ENCODE measurements around the gene KCNE1. TPM values are rescaled to one million over a fixed set of nuclear protein-coding genes. Genes with fewer than 3 reads are reported as not detected.

The KCNE1 gene
- total and polyA plus RNA-seq, 8 donors: 0.05 to 0.75 (median 0.30) TPM

DNA sequence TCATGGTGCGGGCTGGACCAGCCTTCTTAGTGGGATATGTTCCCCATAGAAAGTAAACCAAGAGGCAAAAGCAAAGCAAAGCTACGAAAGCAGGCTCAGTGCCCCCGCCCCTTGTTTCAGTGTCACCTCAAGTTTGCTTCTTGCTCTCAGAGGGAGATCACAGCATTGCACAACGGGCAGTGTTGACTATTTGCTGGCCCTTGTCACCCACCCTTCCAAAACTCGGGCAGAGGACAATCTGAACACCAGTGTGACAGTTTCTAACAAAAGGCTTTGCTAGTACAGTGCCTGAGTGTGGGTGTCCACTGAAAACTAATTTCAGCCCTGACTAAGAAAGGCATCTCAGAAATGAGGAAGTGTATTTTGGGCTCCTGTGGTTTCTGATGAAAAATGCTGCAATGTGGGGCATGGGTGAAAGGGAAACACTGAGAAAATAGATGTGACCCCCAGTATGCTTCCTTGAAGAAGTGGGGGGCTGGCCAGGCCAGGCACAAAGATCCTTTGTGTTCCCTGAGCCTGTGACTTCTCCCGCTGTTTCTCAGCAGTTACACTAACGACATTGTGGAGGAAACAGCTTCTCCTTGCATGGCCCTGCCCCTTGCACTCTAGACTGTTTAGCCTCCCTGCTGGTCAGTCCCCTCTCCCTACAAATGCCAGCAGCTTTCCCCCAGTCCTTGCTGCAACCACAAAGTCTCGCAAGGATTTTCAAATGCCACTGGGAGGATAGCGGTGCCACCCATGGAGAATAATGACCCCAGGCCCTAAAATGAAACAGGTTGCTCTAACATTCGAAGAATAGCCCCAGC, 33.3 kb upstream of the KCNE1 start:
- 68 to 75% methylated on average over 10 of the region's 10 CpGs for WGBS, 2 donors
- intact Hi-C loops (cut with DNase I): no loop called here
- Histone ChIP-seq H3K27ac (peak overlapping the region; percentile 23 to 75 (median 67)), H3K9me3 (no peaks in the 10 kb centered on the region), H3K27me3 (no peaks in the 10 kb centered on the region), H3K4me1 (peaks cover 7 to 25% (median 15%) of the 10 kb centered on the region in 3 donors), H3K36me3 (no peaks in the 10 kb centered on the region), H3K4me3 (no peak overlapping the region)
- FAIRE-seq (no peak), DNase-seq (peak in 2 of 6 donors; percentile 30 to 56), ATAC-seq (peak; percentile 51 to 73 (median 70))
- TF ChIP-seq, protein P1, sequence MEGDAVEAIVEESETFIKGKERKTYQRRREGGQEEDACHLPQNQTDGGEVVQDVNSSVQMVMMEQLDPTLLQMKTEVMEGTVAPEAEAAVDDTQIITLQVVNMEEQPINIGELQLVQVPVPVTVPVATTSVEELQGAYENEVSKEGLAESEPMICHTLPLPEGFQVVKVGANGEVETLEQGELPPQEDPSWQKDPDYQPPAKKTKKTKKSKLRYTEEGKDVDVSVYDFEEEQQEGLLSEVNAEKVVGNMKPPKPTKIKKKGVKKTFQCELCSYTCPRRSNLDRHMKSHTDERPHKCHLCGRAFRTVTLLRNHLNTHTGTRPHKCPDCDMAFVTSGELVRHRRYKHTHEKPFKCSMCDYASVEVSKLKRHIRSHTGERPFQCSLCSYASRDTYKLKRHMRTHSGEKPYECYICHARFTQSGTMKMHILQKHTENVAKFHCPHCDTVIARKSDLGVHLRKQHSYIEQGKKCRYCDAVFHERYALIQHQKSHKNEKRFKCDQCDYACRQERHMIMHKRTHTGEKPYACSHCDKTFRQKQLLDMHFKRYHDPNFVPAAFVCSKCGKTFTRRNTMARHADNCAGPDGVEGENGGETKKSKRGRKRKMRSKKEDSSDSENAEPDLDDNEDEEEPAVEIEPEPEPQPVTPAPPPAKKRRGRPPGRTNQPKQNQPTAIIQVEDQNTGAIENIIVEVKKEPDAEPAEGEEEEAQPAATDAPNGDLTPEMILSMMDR (IDR thresholded peaks at IDR 0.05): no peak

DNA sequence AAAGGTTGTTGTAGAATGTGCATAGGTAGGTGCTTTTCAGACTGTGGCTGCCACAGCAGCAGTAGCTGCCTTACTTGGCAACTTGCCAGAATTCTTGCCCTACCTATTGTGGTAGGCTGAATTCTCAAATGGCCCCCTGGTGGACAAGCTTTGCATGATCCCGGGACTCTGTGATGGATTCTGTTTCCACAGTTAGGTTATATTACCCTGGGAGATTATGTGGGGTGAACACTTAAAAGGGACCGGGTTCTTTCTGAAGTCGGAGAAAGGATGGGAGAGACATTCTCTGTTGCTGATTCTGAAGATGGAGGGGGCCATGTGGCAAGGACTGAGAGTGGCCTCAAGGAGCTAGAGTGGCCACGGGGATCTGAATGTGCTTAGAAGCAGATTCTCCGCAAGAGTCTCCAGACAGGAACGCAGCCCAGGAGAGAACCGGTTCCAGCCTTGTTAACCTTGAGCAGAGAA, 32.1 kb upstream of the KCNE1 start:
- Histone ChIP-seq H3K4me1 (peaks cover 7 to 25% (median 15%) of the 10 kb centered on the region in 3 donors), H3K27me3 (no peaks in the 10 kb centered on the region), H3K9me3 (no peaks in the 10 kb centered on the region), H3K4me3 (no peak overlapping the region), H3K27ac (peak overlapping the region; percentile 23 to 75 (median 67)), H3K36me3 (no peaks in the 10 kb centered on the region)
- TF ChIP-seq, protein P1 (IDR thresholded peaks at IDR 0.05): peak in 3 of 4 donors; percentile 46 to 70 (median 52)
- 45 to 47% methylated on average over 7 of the region's 7 CpGs for WGBS, 2 donors
- ATAC-seq (peak; percentile 84 to 91 (median 90)), FAIRE-seq (no peak), DNase-seq (peak; percentile 71 to 88 (median 80))
- intact Hi-C loops (cut with DNase I): no loop called here

GRCh38 chr21:34543017-34543416, 31.0 kb upstream of the KCNE1 start:
- intact Hi-C loops (cut with DNase I): no loop called here
- DNase-seq: no peak
- Histone ChIP-seq H3K4me1 (peaks cover 7 to 25% (median 15%) of the 10 kb centered on the region in 3 donors), H3K27me3 (no peaks in the 10 kb centered on the region), H3K27ac (peak overlapping the region in 1 of 4 donors; percentile 75), H3K4me3 (no peak overlapping the region), H3K36me3 (no peaks in the 10 kb centered on the region), H3K9me3 (no peaks in the 10 kb centered on the region)
- 94 to 98% methylated on average over 3 of the region's 3 CpGs for WGBS, 2 donors
- FAIRE-seq: no peak
- TF ChIP-seq, protein P1 (IDR thresholded peaks at IDR 0.05): no peak
- ATAC-seq: no peak

DNA sequence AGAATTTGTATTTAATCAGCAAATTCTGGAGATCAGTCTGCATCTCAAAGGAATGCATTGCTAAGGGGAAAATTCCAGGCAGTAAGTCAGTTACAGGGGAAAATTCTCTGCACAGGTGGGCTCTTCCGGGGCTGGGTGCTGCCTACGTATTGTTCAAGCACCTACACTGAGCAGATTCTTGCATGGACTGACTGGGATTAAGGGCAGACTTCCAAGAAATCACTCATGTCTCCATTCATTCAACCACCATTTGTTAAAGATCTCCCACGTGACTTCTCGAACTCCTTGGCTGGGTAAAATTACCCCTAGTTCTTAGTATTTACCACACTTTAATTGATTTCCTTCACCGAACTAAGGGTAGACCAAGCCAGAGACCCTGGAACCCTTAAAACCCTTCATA, 28.2 kb upstream of the KCNE1 start:
- DNase-seq (no peak), ATAC-seq (no peak), FAIRE-seq (no peak)
- peaks cover 7 to 15% (median 7%) of the 10 kb centered on the region in 3 donors for H3K4me1 ChIP-seq
- TF ChIP-seq, protein P1 (IDR thresholded peaks at IDR 0.05): no peak
- 81 to 85% methylated on average over 5 of the region's 5 CpGs for whole genome bisulfite sequencing, 2 donors
- H3K36me3 ChIP-seq: no peaks in the 10 kb centered on the region
- H3K27me3 ChIP-seq: no peaks in the 10 kb centered on the region
- no peaks in the 10 kb centered on the region for H3K9me3 ChIP-seq
- intact Hi-C loops (cut with DNase I): no loop called here
- H3K4me3 ChIP-seq: no peak overlapping the region
- no peak overlapping the region for H3K27ac ChIP-seq

DNA sequence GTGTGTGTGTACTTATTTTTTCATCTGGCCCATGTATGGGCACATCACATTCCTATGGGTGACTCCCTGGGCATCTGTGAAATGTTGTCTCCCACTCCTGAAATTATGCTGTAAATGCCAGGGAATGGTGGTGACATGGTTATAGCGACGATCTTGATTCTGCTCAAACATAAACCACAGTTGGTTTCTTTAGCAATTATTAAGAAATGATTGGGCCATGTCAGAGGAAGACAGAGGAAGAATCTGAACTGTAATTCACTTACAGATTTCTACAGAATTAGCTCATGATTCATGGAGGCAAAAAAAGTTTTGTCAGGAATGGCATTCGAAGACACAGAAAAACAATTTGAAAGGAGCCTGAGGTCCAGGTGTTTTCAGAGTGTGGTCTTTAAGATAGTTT, 25.8 kb upstream of the KCNE1 start:
- no peak for FAIRE-seq

More for the DNA sequence above, 25.8 kb upstream of the KCNE1 start:
- ATAC-seq: no peak
- no peaks in the 10 kb centered on the region for H3K27me3 ChIP-seq
- intact Hi-C loops (cut with DNase I): no loop called here
- WGBS, 2 donors: 83% methylated on average over 3 of the region's 3 CpGs
- H3K27ac ChIP-seq: no peak overlapping the region
- H3K4me1 ChIP-seq: no peaks in the 10 kb centered on the region
- TF ChIP-seq, protein P1 (IDR thresholded peaks at IDR 0.05): no peak
- no peaks in the 10 kb centered on the region for H3K36me3 ChIP-seq
- no peaks in the 10 kb centered on the region for H3K9me3 ChIP-seq
- H3K4me3 ChIP-seq: no peak overlapping the region
- no peak for DNase-seq
